Activated CD4-positive, alpha-beta T cell treated with anti-CD3 and anti-CD28 coated beads, Interleukin-2, amount 50 U/mL, for 48 hours (primary cell): ENCODE data around the gene ADAMTS12.

ENCODE experiments used
- DNase-seq, 2 experiments: peaks; one replicate each; pipeline ENCODE4 v3.0.0-alpha.2; 2020

ADAMTS12 gene

GRCh38 chr5:33507426-33507825, 384.4 kb downstream of the ADAMTS12 start:
- DNase-seq: no peak

- no peak for DNase-seq
Observed at GRCh38 chr5:33504570-33504969, 387.2 kb downstream of the ADAMTS12 start.

- no peak for DNase-seq
Observed at GRCh38 chr5:33501899-33502298, 389.9 kb downstream of the ADAMTS12 start.

DNA sequence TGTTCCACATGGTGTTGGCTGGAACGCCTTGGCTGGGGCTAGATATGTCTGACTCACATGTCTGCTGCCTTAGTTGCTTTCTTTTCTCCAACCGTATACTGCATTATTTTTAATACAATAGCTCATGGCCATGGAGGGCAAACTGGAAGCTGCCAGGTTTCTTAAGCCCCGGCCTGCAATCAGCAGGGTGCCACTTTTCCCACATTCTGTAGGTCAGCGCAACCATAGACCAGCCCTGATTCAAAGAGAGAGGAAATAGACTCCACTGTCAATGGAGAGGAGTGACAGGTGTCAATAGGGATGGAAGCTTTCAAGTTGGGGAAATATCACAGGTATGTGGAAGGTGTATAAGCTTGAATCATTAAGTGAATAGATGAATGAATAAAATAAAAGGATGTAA, 390.5 kb downstream of the ADAMTS12 start:
- DNase-seq: no peak

DNA sequence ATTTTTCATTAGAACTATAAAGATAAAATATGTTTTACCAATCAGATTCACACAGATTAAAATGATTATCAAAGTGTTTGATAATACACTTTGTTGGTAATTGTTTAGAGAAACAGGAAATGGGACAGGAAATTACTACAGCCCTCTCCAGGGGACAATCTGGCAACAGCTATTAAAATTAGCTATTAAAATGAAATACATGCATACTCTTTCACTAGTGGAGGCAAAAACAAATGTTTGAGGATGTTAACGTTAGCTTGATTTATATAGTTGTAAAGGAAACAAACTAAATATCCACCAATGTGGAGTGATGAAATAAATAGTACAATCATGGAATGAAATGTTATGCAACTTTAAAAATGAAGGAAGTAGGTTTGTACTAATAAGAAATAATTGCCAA, 397.3 kb downstream of the ADAMTS12 start:
- no peak for DNase-seq

DNA sequence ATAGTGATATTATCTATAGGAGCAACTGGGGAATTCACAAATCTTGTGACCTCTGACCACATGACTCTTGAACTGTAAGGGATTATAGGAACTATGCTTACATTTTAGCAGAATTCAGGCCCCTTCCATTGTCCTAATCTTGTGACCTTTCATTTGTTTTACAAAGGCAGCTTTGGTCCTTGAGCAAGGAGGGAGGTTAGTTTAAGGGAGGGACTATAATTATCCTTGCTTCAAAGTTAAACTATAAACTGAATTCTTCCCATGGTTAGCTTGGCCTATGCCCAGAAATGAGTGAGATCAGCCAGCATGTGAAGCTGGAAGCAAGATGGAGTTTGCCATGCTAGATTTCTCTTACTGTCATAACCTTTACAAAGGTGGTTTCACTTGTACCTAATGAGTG, 399.8 kb downstream of the ADAMTS12 start:
- no peak for DNase-seq

DNA sequence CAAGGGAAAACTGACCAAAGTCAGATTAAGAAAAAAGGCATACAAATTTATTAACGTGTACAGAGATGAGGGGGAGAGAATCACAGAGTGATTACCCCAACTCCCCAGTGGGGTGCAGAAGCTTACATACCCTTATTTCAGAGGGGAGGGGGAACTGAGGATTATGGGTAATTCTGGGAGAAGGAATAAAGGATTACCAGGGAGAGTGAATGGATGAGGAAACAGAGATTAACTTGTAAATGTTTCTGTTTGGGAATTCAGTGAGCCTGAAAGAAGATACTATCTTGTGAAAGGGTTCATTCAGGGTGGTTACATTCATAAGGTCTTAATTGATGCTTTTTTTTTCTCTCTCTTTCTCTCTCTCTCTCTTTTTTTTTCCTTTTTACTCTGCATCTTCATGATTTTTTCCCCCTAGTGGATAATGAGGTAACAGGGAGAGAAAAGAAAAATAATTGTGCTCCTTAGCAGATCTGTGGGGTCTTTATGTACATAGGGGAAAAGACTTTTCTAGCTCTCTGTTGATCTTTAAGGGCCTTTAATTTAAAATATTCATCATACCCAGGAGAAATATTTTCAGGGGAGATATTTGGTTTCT, 401.6 kb downstream of the ADAMTS12 start:
- no peak for DNase-seq

- DNase-seq: no peak
Observed at GRCh38 chr5:33489481-33490067, 402.2 kb downstream of the ADAMTS12 start.

- DNase-seq: no peak
Observed at GRCh38 chr5:33488558-33489355, 403.0 kb downstream of the ADAMTS12 start.

GRCh38 chr5:33487236-33487635, 404.6 kb downstream of the ADAMTS12 start:
- DNase-seq: no peak

DNA sequence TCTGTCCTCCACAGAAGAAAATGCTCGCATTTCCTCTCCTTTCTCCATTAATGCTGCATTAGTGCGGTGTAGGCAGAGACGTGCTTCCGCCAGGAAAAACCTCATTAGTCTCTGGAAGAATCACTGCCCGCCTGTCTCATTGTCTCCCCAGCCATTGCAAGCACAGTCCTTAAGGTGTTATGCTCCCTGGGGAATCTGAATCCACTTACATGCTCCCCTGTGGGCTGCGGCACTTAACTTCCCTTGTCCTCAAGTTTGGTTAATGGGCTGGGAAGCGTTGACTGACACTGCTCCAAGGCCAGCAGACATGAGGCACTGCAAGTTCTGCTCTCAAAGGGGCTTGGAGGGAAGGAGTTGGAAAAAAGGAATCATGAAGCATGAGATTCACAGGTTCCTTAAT, 409.5 kb downstream of the ADAMTS12 start:
- no peak for DNase-seq

DNA sequence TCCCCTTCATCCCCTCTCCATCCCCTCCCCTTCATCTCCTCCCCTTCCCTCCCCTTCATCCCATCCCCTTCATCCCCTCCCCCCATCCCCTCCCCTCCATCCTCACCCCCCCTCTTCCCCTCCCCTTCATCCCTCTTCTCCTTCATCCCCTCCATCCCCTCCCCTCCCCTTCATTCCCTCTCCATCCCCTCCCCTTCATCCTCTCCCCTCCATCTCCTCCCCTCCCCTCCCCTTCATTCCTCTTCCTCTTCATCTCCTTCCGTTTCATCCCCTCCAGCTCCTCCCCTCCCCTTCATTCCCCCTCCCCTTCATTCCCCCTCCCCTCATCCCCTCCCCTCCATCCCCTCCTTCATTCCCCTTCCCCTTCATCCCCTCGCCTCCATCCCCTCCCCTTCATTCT, 410.9 kb downstream of the ADAMTS12 start:
- DNase-seq: no peak

DNA sequence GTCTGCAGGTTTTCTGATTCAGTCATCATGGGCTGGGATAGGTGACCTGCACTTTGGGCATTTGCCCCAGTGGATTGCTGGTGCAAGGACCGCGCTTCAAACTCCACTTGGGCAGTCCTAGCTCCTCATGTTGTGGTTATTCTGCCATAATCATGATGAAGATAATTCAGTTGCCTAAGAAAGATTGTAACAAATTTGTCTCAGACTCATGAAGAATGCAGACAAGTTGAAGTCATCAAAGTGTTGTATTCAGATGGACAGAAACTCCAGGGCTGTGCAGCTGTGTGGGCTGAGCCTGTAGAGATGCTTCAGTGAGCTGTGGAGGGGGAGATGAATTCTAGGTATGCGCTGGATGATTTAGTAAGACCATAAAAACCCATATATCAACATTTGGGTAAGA, 412.5 kb downstream of the ADAMTS12 start:
- no peak for DNase-seq

DNA sequence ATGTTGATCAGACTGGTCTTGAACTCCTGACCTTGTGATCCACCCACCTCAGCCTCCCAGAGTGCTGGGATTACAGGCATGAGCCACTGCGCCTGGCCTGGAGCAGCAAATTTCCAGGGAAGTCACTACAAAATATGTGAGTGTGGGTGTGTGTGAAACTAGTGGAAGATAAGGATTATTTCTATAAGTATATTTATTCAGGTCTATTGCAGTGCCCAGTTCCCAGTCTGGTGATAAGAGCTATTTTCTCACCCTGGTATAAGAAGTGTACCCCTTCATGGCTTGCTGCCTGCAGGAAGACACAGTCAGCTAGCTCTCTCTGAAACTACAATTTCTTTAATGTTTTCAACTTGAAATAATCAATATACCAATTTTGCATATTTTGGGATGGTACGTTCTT, 414.0 kb downstream of the ADAMTS12 start:
- DNase-seq: no peak

DNA sequence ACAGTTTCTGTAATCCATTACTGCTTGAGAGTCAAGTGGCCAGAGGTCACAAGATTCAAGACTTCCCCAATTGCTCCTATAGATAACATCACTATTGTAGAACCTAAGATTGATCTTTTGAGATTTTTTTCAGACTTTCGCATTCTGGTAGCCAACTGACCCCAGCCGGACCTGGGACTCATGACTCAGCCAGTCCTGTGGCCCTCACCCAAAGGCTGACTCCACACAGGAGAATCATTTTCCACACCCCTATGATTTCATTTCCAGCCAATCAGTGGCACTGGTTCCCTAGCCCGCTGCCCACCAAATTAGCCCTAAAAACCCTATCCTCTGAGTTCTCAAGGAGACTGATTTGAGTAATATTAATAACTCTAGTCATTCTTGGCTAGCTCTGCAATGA, 414.8 kb downstream of the ADAMTS12 start:
- no peak for DNase-seq

DNA sequence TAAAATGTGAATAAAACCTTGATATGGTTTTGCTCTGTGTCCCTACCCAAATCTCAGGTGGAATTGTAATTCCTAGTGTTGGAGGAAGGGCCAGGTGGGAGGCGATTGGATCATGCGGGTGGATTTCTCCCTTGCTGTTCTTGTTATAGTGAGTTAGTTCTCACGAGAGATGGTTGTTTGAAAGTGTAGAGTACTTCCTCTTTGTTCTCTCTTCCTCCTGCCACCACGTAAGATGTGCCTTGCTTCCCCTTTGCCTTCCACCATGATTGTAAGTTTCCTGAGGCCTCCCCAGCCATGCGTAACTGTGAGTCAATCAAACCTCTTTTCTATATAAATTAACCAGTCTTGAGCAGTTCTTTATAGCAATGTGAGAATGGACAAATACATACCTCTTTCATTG, 416.1 kb downstream of the ADAMTS12 start:
- no peak for DNase-seq

GRCh38 chr5:33474931-33475499, 416.8 kb downstream of the ADAMTS12 start:
- no peak for DNase-seq

GRCh38 chr5:33474004-33474403, 417.8 kb downstream of the ADAMTS12 start:
- DNase-seq: no peak
